K562 (cell line): ENCODE data around the gene PET100. TPM values are rescaled to one million over a fixed set of nuclear protein-coding genes. Genes with fewer than 3 reads are reported as not detected.

ENCODE experiments used
- CBX3 ChIP-seq, 2 experiments: IDR thresholded peaks; 1 replicate in 1 of 2; 2 replicates in 1 of 2; pipeline ENCODE4 v1.6.1; 2012; ENCODE audit warnings: inconsistent platforms in 2 of 2, low read length in 2 of 2, borderline replicate concordance in 1 of 2, control low read depth in 1 of 2
- ELF2 ChIP-seq: fragments of 250-450 bp; sonication (Bioruptor Pico); IDR thresholded peaks from 2 replicates; pipeline ENCODE4 v1.5.0; 2021; ENCODE audit warnings: mild to moderate bottlenecking
- NR2C2 ChIP-seq, 2 experiments: fragments of 200-800 bp in 1 of 2; sonication (Bioruptor generic) in 1 of 2; sonication (generic) in 1 of 2; formaldehyde crosslinking in 1 of 2; IDR thresholded peaks; 2 replicates each; pipeline versions ENCODE4 v1.6.1 to v1.8.0; 2016 to 2022; ENCODE audit warnings: mild to moderate bottlenecking in 1 of 2, missing compliant biosample characterization in 1 of 2, missing genetic modification characterization in 1 of 2, missing genetic modification reagents in 1 of 2
- NUFIP1 ChIP-seq: fragments of 450-650 bp; IDR thresholded peaks from 2 replicates; pipeline ENCODE4 v1.6.1; 2018; ENCODE audit not compliant: partially characterized antibody
- PCBP2 ChIP-seq: fragments of 200-400 bp; formaldehyde crosslinking; IDR thresholded peaks from 2 replicates; pipeline ENCODE4 v1.6.1; 2018; ENCODE audit warnings: low read length, low read depth, mild to moderate bottlenecking, moderate library complexity; ENCODE audit not compliant: poor library complexity, severe bottlenecking
- POLR2AphosphoS5 ChIP-seq: IDR thresholded peaks from 2 replicates; pipeline ENCODE4 v1.6.1; 2011; ENCODE audit warnings: mild to moderate bottlenecking, low read depth, low read length, moderate library complexity; ENCODE audit not compliant: control insufficient read depth, insufficient read depth
- RBM22 ChIP-seq: fragments of 200-400 bp; formaldehyde crosslinking; IDR thresholded peaks from 2 replicates; pipeline ENCODE4 v1.6.1; 2018; ENCODE audit warnings: low read length, low read depth; ENCODE audit not compliant: poor library complexity, severe bottlenecking
- RNF2 ChIP-seq: sonication (generic); IDR thresholded peaks from 2 replicates; pipeline ENCODE4 v1.6.1; 2016
- SMARCA4 ChIP-seq: fragments of 450-650 bp; IDR thresholded peaks from 2 replicates; pipeline ENCODE4 v1.6.1; 2016
- SUPT5H ChIP-seq: fragments of 450-650 bp; IDR thresholded peaks from 2 replicates; pipeline ENCODE4 v1.6.1; 2016
- TAF9B ChIP-seq: fragments of 450-650 bp; IDR thresholded peaks from 2 replicates; pipeline ENCODE4 v1.6.1; 2018; ENCODE audit warnings: mild to moderate bottlenecking; ENCODE audit not compliant: partially characterized antibody
- TBP ChIP-seq: optimal IDR thresholded peaks from 2 replicates; pipeline ENCODE3; 2011; ENCODE audit warnings: low read depth, low read length, improper control_type of control experiment
- TCF3 ChIP-seq: sonication (generic); formaldehyde crosslinking; IDR thresholded peaks from 2 replicates; pipeline ENCODE4 v1.4.0; 2020; ENCODE audit warnings: mild to moderate bottlenecking, missing genetic modification reagents
- ZC3H8 ChIP-seq: fragments of 450-650 bp; IDR thresholded peaks from 2 replicates; pipeline ENCODE4 v1.6.1; 2017
- ZNF232 ChIP-seq: sonication (generic); formaldehyde crosslinking; IDR thresholded peaks from 2 replicates; pipeline ENCODE4 v1.8.0; 2022; ENCODE audit warnings: mild to moderate bottlenecking, missing genetic modification reagents
- polyA plus RNA-seq, 8 experiments: library from polyadenylated mRNA; depleted of rRNA in 4 of 8; stranded (reverse) in 5 of 8; unstranded in 3 of 8; fragments of >200 nt; fragmentation: Nextera tagmentation in 2 of 8; fragmentation: Illumina TruSeq in 1 of 8; extraction: Ambion mirVana in 2 of 8; extraction: Trizol in 1 of 8; gene quantifications; 2 replicates each; pipeline versions ENCODE4 v1.2.1 to v1.2.3, GENCODE V29; 2011 to 2014; ENCODE audit warnings: inconsistent platforms in 1 of 8, missing spikeins in 1 of 8
- total RNA-seq, 7 experiments: library from RNA; depleted of rRNA in 6 of 7; stranded (reverse); fragments of >200 nt in 6 of 7; fragmentation: Illumina TruSeq in 2 of 7; extraction: Trizol in 2 of 7; gene quantifications; 2 replicates each; pipeline versions ENCODE4 v1.2.1 to v1.2.3, GENCODE V29; 2011 to 2021; ENCODE audit warnings: low replicate concordance in 1 of 7
- TF ChIP-seq, protein P1 (sequence below): fragments of 250-450 bp; sonication (Bioruptor Pico); IDR thresholded peaks from 2 replicates; pipeline ENCODE4 v1.5.0; 2021; ENCODE audit warnings: mild to moderate bottlenecking, moderate library complexity
- TF ChIP-seq, protein P2 (sequence below), 2 experiments: fragments of 450-650 bp; IDR thresholded peaks; 2 replicates each; pipeline ENCODE4 v1.6.1; 2016

PET100 gene
- total and polyA plus RNA-seq, 9 of the 15 experiments (the other 6 are each of a cell fraction or from before 2014, with no cell fraction given), result 62.3 to 351 (median 98.3) TPM

DNA sequence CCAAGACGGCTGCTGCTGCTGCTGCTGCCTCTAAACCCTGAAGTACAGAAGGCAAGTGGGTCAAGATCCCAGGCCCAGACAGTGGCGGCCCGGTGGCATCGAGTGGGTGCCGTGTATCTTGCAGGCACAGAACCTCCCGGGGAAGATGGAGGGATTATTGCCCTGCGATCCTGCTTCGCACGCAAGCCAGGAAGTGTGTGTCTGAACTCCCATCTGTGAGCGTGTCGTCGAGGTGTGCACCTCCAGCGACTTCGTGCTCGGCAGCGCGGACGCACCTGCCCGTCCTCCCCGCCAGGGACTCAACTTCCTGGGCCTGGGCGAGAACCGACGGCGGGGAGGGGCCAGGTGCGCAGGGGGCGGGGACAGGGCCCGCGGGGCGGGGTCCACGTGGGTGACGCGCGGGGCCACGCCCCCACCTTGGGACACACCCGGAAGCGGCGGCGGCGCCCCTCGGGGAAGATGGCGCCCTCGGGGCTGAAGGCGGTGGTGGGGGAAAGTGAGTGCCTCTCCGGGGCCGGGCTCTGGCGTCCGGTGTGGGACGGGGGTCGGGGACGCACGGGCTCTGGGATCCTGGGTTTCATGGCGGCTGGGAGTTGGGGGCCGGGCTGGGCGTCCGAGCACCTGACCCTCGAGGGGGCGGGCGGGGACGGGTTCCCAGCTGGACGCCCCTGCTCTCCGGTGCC is 7.2 kb downstream of the PET100 start, which contains the start of gene STXBP2 (continued):
- TF ChIP-seq SMARCA4 (no peak), ZC3H8 (no peak), TBP (peak; percentile 72), RNF2 (peak; percentile 34; the same call in 1 of the 2 replicates), CBX3 (IDR thresholded peaks at IDR 0.05; ENCODE audit: borderline replicate concordance in 1 of 2, low read length in 2 of 2) (peak in 1 of 2 experiments; percentile 91; a peak in 1 of 3 replicates), NUFIP1 (no peak), PCBP2 (no peak), RBM22 (peak; percentile 59), ZNF232 (CRISPR knock-in tag) (no peak), NR2C2 (CRISPR knock-in tag; IDR thresholded peaks at IDR 0.05) (peak; percentile 51; the same call in 1 of the 2 replicates), NR2C2 (tag; IDR thresholded peaks at IDR 0.05) (0 out of 2 replicates have a peak, but pooled peaks have one; percentile 8), TCF3 (peak; percentile 24; the same call in 1 of the 2 replicates), TAF9B (peak; percentile 62), SUPT5H (peak; percentile 78), ELF2 (CRISPR knock-in tag) (peak; percentile 94), POLR2AphosphoS5 (peak; percentile 62)
- TF ChIP-seq, protein P1, sequence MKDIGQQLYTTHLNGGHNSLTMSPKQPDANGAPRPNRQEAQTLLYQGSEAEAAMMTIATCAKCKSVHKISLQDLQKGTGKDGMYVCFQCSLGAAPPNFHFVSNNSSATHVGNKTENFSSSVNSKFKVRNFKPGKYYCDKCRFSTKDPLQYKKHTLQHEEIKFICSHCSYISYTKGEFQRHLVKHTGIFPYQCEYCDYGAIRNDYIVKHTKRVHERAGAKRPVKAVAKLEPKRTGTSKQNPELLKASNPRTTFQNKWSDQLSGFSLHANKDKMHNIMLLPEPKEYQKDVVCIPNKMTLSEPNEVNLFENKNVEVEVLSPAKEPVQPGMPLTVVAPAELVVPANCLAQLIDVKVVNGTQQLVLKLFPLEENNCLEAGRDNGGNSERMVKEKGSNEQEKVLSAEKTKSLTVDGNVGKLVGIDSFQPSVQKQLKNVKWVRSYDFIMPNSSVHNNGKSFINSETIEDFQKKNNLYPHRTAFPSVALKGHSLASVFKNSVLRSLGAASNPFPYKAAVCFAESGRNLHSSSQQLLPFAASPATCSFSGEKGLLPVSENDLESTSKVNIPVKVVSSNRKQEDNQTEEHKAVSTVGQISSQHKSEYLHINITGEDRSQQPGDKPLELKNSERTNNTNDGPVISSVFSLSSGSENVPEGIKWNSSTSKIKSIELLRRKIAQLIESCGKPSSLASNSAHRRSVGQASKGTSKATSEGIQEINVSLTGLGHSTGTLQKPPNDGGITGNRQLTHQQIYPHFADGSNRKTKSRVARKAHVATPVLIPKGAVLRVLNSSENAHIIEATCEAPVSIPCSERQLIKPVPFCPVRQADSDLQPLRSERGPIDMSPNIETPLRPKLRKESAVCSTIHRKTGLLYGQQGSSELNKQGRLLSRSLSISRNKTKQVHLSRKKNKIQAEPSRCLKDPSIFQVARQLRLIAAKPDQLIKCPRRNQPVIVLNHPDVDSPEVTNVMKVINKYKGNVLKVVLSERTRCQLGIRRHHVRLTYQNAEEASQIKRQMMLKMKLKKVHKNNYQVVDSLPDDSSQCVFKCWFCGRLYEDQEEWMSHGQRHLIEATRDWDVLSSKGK (CRISPR knock-in tag), result no peak
- TF ChIP-seq, protein P2, sequence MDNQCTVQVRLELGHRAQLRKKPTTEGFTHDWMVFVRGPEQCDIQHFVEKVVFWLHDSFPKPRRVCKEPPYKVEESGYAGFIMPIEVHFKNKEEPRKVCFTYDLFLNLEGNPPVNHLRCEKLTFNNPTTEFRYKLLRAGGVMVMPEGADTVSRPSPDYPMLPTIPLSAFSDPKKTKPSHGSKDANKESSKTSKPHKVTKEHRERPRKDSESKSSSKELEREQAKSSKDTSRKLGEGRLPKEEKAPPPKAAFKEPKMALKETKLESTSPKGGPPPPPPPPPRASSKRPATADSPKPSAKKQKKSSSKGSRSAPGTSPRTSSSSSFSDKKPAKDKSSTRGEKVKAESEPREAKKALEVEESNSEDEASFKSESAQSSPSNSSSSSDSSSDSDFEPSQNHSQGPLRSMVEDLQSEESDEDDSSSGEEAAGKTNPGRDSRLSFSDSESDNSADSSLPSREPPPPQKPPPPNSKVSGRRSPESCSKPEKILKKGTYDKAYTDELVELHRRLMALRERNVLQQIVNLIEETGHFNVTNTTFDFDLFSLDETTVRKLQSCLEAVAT (IDR thresholded peaks at IDR 0.05), result peak in 1 of 2 experiments; percentile 92; a peak in 2 of 4 replicates
